OCI-LY7 (cell line): ENCODE results near the gene ARHGAP26. TPM values are rescaled to one million over a fixed set of nuclear protein-coding genes. Genes with fewer than 3 reads are reported as not detected.

Source experiments
- BruUV-seq: library from RNA; stranded (reverse); fragments of 400-500 nt; replicated peaks from 2 replicates; lab custom pipeline; 2021; lab: Mats Ljungman, UMichigan
- CTCF ChIA-PET: fragments of 300-600 bp; sonication (Branson Sonifier 250); formaldehyde crosslinking; loops from one replicate; lab custom pipeline; 2022; ENCODE audit warnings: antibody characterized with exemption; ENCODE audit not compliant: unreplicated experiment; lab: Charles Lee
- POLR2A ChIA-PET: fragments of 300-600 bp; sonication (Branson Sonifier 250); formaldehyde crosslinking; loops from one replicate; lab custom pipeline; 2022; ENCODE audit warnings: antibody characterized with exemption; lab: Charles Lee
- DNase-seq: peaks from one replicate; pipeline ENCODE4 v3.0.0-alpha.2; 2015; ENCODE audit warnings: low spot score
- H2AFZ ChIP-seq: fragments of 200-600 bp; sonication (generic), shearing (Covaris generic); 2 replicates; pipeline ENCODE4 v1.6.1; 2014; ENCODE audit warnings: mild to moderate bottlenecking, antibody characterized with exemption, low read length, moderate library complexity
- H3K27ac ChIP-seq: fragments of 200-600 bp; sonication (generic); 2 replicates; pipeline ENCODE4 v1.5.1; 2014; ENCODE audit warnings: mixed run types, low read depth, mild to moderate bottlenecking, moderate library complexity, low read length, inconsistent platforms; ENCODE audit not compliant: poor library complexity, severe bottlenecking
- H3K36me3 ChIP-seq: fragments of 200-600 bp; sonication (generic); 2 replicates; pipeline ENCODE4 v1.6.1; 2014; ENCODE audit warnings: mild to moderate bottlenecking, antibody characterized with exemption, low read length, moderate library complexity, mixed read lengths; ENCODE audit not compliant: insufficient read depth
- H3K4me1 ChIP-seq: fragments of 200-600 bp; sonication (generic); 2 replicates; pipeline ENCODE4 v1.5.1; 2014; ENCODE audit warnings: mild to moderate bottlenecking, low read length; ENCODE audit not compliant: insufficient read depth, poor library complexity, severe bottlenecking
- H3K4me2 ChIP-seq: fragments of 200-600 bp; sonication (generic); 2 replicates; pipeline ENCODE4 v1.6.1; 2014; ENCODE audit warnings: mild to moderate bottlenecking, low read length
- H3K4me3 ChIP-seq: fragments of 200-600 bp; sonication (generic); 2 replicates; pipeline ENCODE4 v1.5.1; 2014; ENCODE audit warnings: mild to moderate bottlenecking, low read depth, low read length; ENCODE audit not compliant: poor library complexity, severe bottlenecking
- H3K79me2 ChIP-seq: fragments of 200-600 bp; sonication (generic); 2 replicates; pipeline ENCODE4 v1.6.1; 2016; ENCODE audit warnings: low read depth, mild to moderate bottlenecking, low read length, moderate library complexity, mixed read lengths; ENCODE audit not compliant: insufficient read depth
- H3K9me2 ChIP-seq: fragments of 200-600 bp; sonication (generic); 2 replicates; pipeline ENCODE4 v1.6.1; 2016; ENCODE audit warnings: mild to moderate bottlenecking, low read length, mixed read lengths; ENCODE audit not compliant: insufficient read depth
- H3K9me3 ChIP-seq: fragments of 200-600 bp; sonication (generic); 2 replicates; pipeline ENCODE4 v1.6.1; 2014; ENCODE audit warnings: mild to moderate bottlenecking, mixed run types, low read length, mixed read lengths
- H4K20me1 ChIP-seq: fragments of 200-600 bp; sonication (generic); 2 replicates; pipeline ENCODE4 v1.6.1; 2014; ENCODE audit warnings: mild to moderate bottlenecking, antibody characterized with exemption, low read length, moderate library complexity, mixed read lengths; ENCODE audit not compliant: insufficient read depth
- CTCF ChIP-seq: fragments of 200-600 bp; sonication (generic); conservative IDR thresholded peaks from 2 replicates; pipeline ENCODE4 v1.5.1; 2014; ENCODE audit warnings: mild to moderate bottlenecking, antibody characterized with exemption, low read length, moderate library complexity, mixed read lengths
- EZH2phosphoT487 ChIP-seq: fragments of 200-600 bp; sonication (generic); IDR thresholded peaks from 2 replicates; pipeline ENCODE4 v1.6.1; 2018; ENCODE audit warnings: low read depth, borderline replicate concordance, mild to moderate bottlenecking, mixed run types, antibody characterized with exemption, low read length, moderate library complexity, mixed read lengths
- intact Hi-C: fragments of 100-400 bp; cut with micrococcal nuclease; formaldehyde crosslinking; loops from one replicate; pipeline ENCODE4 v1.10.0; 2022; ENCODE audit not compliant: unreplicated experiment
- total RNA-seq, 2 experiments: library from RNA; depleted of rRNA in 1 of 2; stranded (reverse); fragments of >200 nt in 1 of 2; shearing (Covaris generic) in 1 of 2; gene quantifications; 2 replicates each; pipeline ENCODE4 v1.2.3, GENCODE V29; 2014 to 2022

ARHGAP26 gene
- total RNA-seq, 2 experiments from 2014 or later: 7.0 to 19.1 TPM

GRCh38 chr5:142881784-142882126 is 111.6 kb downstream of the ARHGAP26 start:
- H3K79me2 ChIP-seq: no peaks in the 10 kb centered on the region
- ChIA-PET POLR2A (no interaction called here), CTCF (no interaction called here)
- H3K9me2 ChIP-seq: no peaks in the 10 kb centered on the region
- H3K9me3 ChIP-seq: no peaks in the 10 kb centered on the region
- H3K4me2 ChIP-seq: no peak overlapping the region
- DNase-seq: no peak
- intact Hi-C loops: loop anchor here (5.0 kb wide), 1 partner anchor 224 kb away; no protein-coding TSS in a partner anchor
- no peak overlapping the region for H3K4me3 ChIP-seq
- no peaks in the 10 kb centered on the region; the same call in 1 of the 2 replicates for H4K20me1 ChIP-seq
- no peaks in the 10 kb centered on the region for H3K36me3 ChIP-seq
- H3K4me1 ChIP-seq: no peaks in the 10 kb centered on the region
- no TSS peak for BruUV-seq
- H3K27ac ChIP-seq: no peak overlapping the region
- no peak overlapping the region for H2AFZ ChIP-seq
- no peak for TF ChIP-seq CTCF
- TF ChIP-seq EZH2phosphoT487: no peak

DNA sequence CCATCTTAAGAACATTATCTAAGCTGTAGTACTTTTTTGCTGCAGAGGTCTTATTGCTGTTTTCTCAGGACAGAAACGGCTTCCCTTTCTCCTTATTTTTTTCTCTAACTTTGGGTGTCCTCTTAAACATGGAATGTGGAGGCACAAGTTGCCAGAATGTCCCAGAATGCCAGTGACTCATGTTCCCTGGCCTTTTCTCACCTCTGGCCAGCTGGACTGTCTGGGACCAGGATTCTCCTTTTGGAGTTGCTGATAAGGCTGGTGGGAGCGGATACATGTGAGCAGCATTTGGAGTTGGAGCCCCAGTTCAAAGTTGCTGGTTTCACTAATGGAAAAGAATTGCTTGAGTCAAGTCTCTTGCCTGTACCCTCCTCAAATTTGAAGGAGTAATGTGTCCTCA is 112.8 kb downstream of the ARHGAP26 start:
- no peaks in the 10 kb centered on the region; the same call in 1 of the 2 replicates for H4K20me1 ChIP-seq
- no peak for TF ChIP-seq EZH2phosphoT487
- TF ChIP-seq CTCF: no peak
- H3K27ac ChIP-seq: no peak overlapping the region
- H3K9me3 ChIP-seq: no peaks in the 10 kb centered on the region
- no peaks in the 10 kb centered on the region for H3K79me2 ChIP-seq
- no peaks in the 10 kb centered on the region for H3K9me2 ChIP-seq
- DNase-seq: no peak
- intact Hi-C loops: loop anchor here (5.0 kb wide), 1 partner anchor 226 kb away; no protein-coding TSS in a partner anchor
- no peaks in the 10 kb centered on the region for H3K36me3 ChIP-seq
- no peak overlapping the region for H3K4me3 ChIP-seq
- no peak overlapping the region for H3K4me2 ChIP-seq
- H3K4me1 ChIP-seq: no peaks in the 10 kb centered on the region
- no peak overlapping the region for H2AFZ ChIP-seq
- no TSS peak for BruUV-seq
- CTCF ChIA-PET: no interaction called here
- POLR2A ChIA-PET: interaction anchor here (1.0 to 1.5 kb wide), 3 partner anchors 14 to 170 kb away, joined by 3 to 6 read pairs (median 3); no protein-coding TSS in a partner anchor

DNA sequence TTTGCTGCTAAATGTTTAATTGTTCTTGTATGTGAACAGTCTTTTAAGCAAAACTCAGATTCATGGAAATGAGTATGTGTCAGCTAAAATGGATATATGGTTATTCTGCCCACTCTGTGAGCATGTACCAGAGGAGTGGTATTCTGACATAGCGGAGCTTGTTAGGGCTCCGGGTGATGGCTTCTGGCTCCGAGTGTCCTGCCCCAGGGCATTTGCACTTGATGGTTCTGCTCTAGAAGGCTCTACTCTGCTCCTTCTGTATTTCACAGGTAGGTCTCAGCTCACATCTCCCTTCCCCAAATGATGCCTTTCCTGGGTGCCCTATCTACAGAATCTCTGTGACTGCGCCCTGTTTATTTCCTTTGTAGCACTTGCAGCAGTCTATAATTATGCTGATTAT is 113.3 kb downstream of the ARHGAP26 start:
- Histone ChIP-seq H3K4me3 (no peak overlapping the region), H2AFZ (no peak overlapping the region), H3K79me2 (no peaks in the 10 kb centered on the region), H3K36me3 (no peaks in the 10 kb centered on the region), H3K4me1 (no peaks in the 10 kb centered on the region), H4K20me1 (no peaks in the 10 kb centered on the region; the same call in 1 of the 2 replicates), H3K4me2 (no peak overlapping the region), H3K9me3 (no peaks in the 10 kb centered on the region), H3K27ac (no peak overlapping the region), H3K9me2 (no peaks in the 10 kb centered on the region)
- DNase-seq: no peak
- CTCF ChIA-PET: no interaction called here
- no peak for TF ChIP-seq CTCF
- no peak for TF ChIP-seq EZH2phosphoT487
- POLR2A ChIA-PET: interaction anchor here (0.7 to 1.5 kb wide), 3 partner anchors 134 to 170 kb away, joined by 3 to 6 read pairs (median 3); no protein-coding TSS in a partner anchor
- intact Hi-C loops: loop anchor here (5.0 kb wide), 1 partner anchor 226 kb away; no protein-coding TSS in a partner anchor
- no TSS peak for BruUV-seq
